IMR-90 (cell line): ENCODE measurements around the gene UGT1A3. TPM values are rescaled to one million over a fixed set of nuclear protein-coding genes. Genes with fewer than 3 reads are reported as not detected.
"Not testable (repeated sequence)": the region's sequence is repeated elsewhere in the genome, so short reads cannot be mapped to it uniquely, and the experiment has no call there.

Experiments used
- ATAC-seq: fragments of 200-7000 bp; cut with Tn5 transposase; 2 replicates; pipeline ENCODE4 v1.9.1; 2020; ENCODE audit warnings: low read depth, mild to moderate bottlenecking, moderate library complexity
- BruUV-seq: library from RNA; stranded (reverse); fragments of 400-500 nt; replicated peaks from 2 replicates; lab custom pipeline; 2021; lab: Mats Ljungman, UMichigan
- CTCF ChIA-PET: fragments of 300-600 bp; formaldehyde crosslinking; extraction: SDS; loops from one replicate; lab custom pipeline; 2021; ENCODE audit warnings: antibody characterized with exemption; lab: Yijun Ruan, JAX
- POLR2A ChIA-PET: fragments of 300-600 bp; sonication (Branson Sonifier 250); formaldehyde crosslinking; loops from one replicate; lab custom pipeline; 2022; ENCODE audit warnings: antibody characterized with exemption; ENCODE audit not compliant: unreplicated experiment; lab: Charles Lee
- DNase-seq: peaks from one replicate; pipeline ENCODE4 v3.0.0; 2013
- H2AFZ ChIP-seq: replicated peaks from 2 replicates; pipeline ENCODE3; 2013; ENCODE audit warnings: low read length, mild to moderate bottlenecking; ENCODE audit not compliant: poor library complexity
- H2AK5ac ChIP-seq: 2 replicates; pipeline ENCODE4 v1.6.1; 2013; ENCODE audit warnings: low read depth, low read length, inconsistent platforms
- H2AK9ac ChIP-seq: replicated peaks from 2 replicates; pipeline ENCODE3; 2013; ENCODE audit warnings: mild to moderate bottlenecking, low read depth, low read length, moderate library complexity; ENCODE audit not compliant: poor library complexity
- H2BK120ac ChIP-seq: 2 replicates; pipeline ENCODE4 v1.6.1; 2013; ENCODE audit warnings: low read depth, low read length, inconsistent platforms
- H2BK15ac ChIP-seq: 3 replicates; pipeline ENCODE4 v1.6.1; 2013; ENCODE audit warnings: low read depth, low read length, inconsistent platforms
- H2BK20ac ChIP-seq: 2 replicates; pipeline ENCODE4 v1.6.1; 2013; ENCODE audit warnings: low read depth, mild to moderate bottlenecking, inconsistent platforms, low read length, moderate library complexity
- H2BK5ac ChIP-seq: 2 replicates; pipeline ENCODE4 v1.6.1; 2013; ENCODE audit warnings: mild to moderate bottlenecking, low read depth, low read length, inconsistent platforms; ENCODE audit not compliant: poor library complexity, severe bottlenecking
- H3K14ac ChIP-seq: replicated peaks from 2 replicates; pipeline ENCODE4 v1.6.1; 2013; ENCODE audit warnings: low read depth, low read length, inconsistent platforms
- H3K18ac ChIP-seq: 2 replicates; pipeline ENCODE4 v1.6.1; 2013; ENCODE audit warnings: low read depth, low read length, control low read depth
- H3K23ac ChIP-seq: 2 replicates; pipeline ENCODE4 v1.6.1; 2013; ENCODE audit warnings: low read depth, low read length, inconsistent platforms
- H3K27ac ChIP-seq: 2 replicates; pipeline ENCODE4 v1.5.1; 2013; ENCODE audit warnings: mild to moderate bottlenecking, control low read depth, low read length; ENCODE audit not compliant: insufficient read depth
- H3K27me3 ChIP-seq: 2 replicates; pipeline ENCODE4 v1.6.1; 2013; ENCODE audit warnings: low read length; ENCODE audit not compliant: control insufficient read depth, insufficient read depth
- H3K36me3 ChIP-seq: 2 replicates; pipeline ENCODE4 v1.6.1; 2013; ENCODE audit warnings: low read length, mixed read lengths; ENCODE audit not compliant: control insufficient read depth, insufficient read depth
- H3K4ac ChIP-seq: 2 replicates; pipeline ENCODE4 v1.6.1; 2013; ENCODE audit warnings: low read depth, low read length, inconsistent platforms
- H3K4me1 ChIP-seq: 2 replicates; pipeline ENCODE4 v1.6.1; 2013; ENCODE audit warnings: low read length, mixed read lengths; ENCODE audit not compliant: control insufficient read depth, insufficient read depth
- H3K4me2 ChIP-seq: 2 replicates; pipeline ENCODE4 v1.6.1; 2013; ENCODE audit warnings: low read depth, mild to moderate bottlenecking, control low read depth, low read length, moderate library complexity
- H3K4me3 ChIP-seq: 2 replicates; pipeline ENCODE4 v1.5.1; 2013; ENCODE audit warnings: low read depth, mild to moderate bottlenecking, control low read depth, low read length, moderate library complexity; ENCODE audit not compliant: insufficient read depth
- H3K56ac ChIP-seq: 2 replicates; pipeline ENCODE4 v1.6.1; 2013; ENCODE audit warnings: low read length, inconsistent platforms; ENCODE audit not compliant: insufficient read depth; ENCODE audit errors: extremely low read depth
- H3K79me1 ChIP-seq, 2 experiments: 2 replicates each; pipeline ENCODE4 v1.6.1; 2013; ENCODE audit warnings: low read length in 2 of 2, inconsistent platforms in 1 of 2, low read depth in 1 of 2
- H3K9ac ChIP-seq: 2 replicates; pipeline ENCODE4 v1.6.1; 2013; ENCODE audit warnings: low read depth, low read length, control low read depth
- H3K9me1 ChIP-seq: 2 replicates; pipeline ENCODE4 v1.6.1; 2013; ENCODE audit warnings: low read length, inconsistent platforms; ENCODE audit not compliant: insufficient read depth
- H3K9me3 ChIP-seq: 2 replicates; pipeline ENCODE4 v1.6.1; 2013; ENCODE audit warnings: low read length; ENCODE audit not compliant: control insufficient read depth, insufficient read depth
- H4K20me1 ChIP-seq: 2 replicates; pipeline ENCODE4 v1.6.1; 2013; ENCODE audit warnings: low read length, inconsistent platforms; ENCODE audit not compliant: insufficient read depth
- H4K5ac ChIP-seq: 2 replicates; pipeline ENCODE4 v1.6.1; 2013; ENCODE audit warnings: mild to moderate bottlenecking, low read depth, low read length, control low read depth
- H4K8ac ChIP-seq, 2 experiments: 2 replicates each; pipeline ENCODE4 v1.6.1; 2013; ENCODE audit warnings: low read depth in 2 of 2, low read length in 2 of 2, control low read depth in 1 of 2, inconsistent platforms in 1 of 2
- H4K91ac ChIP-seq: 2 replicates; pipeline ENCODE4 v1.6.1; 2013; ENCODE audit warnings: low read depth, low read length, inconsistent platforms; ENCODE audit not compliant: insufficient read depth
- WGBS, 2 experiments: methylation state at CpG; one replicate each; pipeline versions ENCODE4 v1.1.5 to v1.1.7; 2013; ENCODE audit warnings: missing lambda C conversion rate in 2 of 2; ENCODE audit not compliant: insufficient read length in 1 of 2; ENCODE audit errors: extremely low coverage in 2 of 2; 5-methylcytosine and 5-hydroxymethylcytosine counted together
- dilution Hi-C: fragments of 300-500 bp; cut with HindIII; formaldehyde crosslinking; loops from one replicate; pipeline ENCODE4 v1.14.3; 2018; ENCODE audit warnings: low sequenced_read_pairs; ENCODE audit not compliant: unreplicated experiment
- in situ Hi-C: fragments of 300-500 bp; cut with MboI; formaldehyde crosslinking; loops from 3 replicates; pipeline ENCODE4 v1.14.3; 2019; ENCODE audit warnings: low sequenced_read_pairs, inconsistent platforms, mixed read lengths
- intact Hi-C: fragments of 100-400 bp; cut with micrococcal nuclease; formaldehyde crosslinking; loops from 2 replicates; pipeline ENCODE4 v1.10.0; 2022
- polyA plus RNA-seq, 3 experiments: library from polyadenylated mRNA; depleted of rRNA; stranded (reverse); fragments of >200 nt; gene quantifications; 2 replicates each; pipeline ENCODE4 v1.2.3, GENCODE V29; 2012; ENCODE audit warnings: low replicate concordance in 1 of 3
- total RNA-seq: library from RNA; depleted of rRNA; stranded (reverse); fragments of >200 nt; gene quantifications from 2 replicates; pipeline ENCODE4 v1.2.3, GENCODE V29; 2012

The UGT1A3 gene
- total and polyA plus RNA-seq, 2 of the 4 experiments (the other 2 are of a cell fraction) = not detected

GRCh38 chr2:233736868-233737653 is 8.2 kb downstream of the UGT1A3 start:
- H4K20me1 ChIP-seq, POLR2A ChIA-PET, H3K4me3 ChIP-seq, H4K91ac ChIP-seq, CTCF ChIA-PET, H3K27ac ChIP-seq, H3K4me1 ChIP-seq, H3K56ac ChIP-seq, H4K8ac ChIP-seq, H3K9me1 ChIP-seq, H3K9me3 ChIP-seq, intact Hi-C loops, H2BK120ac ChIP-seq, H3K4ac ChIP-seq, H3K9ac ChIP-seq, H2BK5ac ChIP-seq, H2BK20ac ChIP-seq, H3K18ac ChIP-seq, H2BK15ac ChIP-seq, H3K23ac ChIP-seq, H2AK9ac ChIP-seq, H3K36me3 ChIP-seq, dilution Hi-C loops, H3K14ac ChIP-seq, H2AFZ ChIP-seq, H3K79me1 ChIP-seq, H4K5ac ChIP-seq, DNase-seq, H3K27me3 ChIP-seq, ATAC-seq, in situ Hi-C loops, H3K4me2 ChIP-seq, H2AK5ac ChIP-seq, BruUV-seq: not testable (repeated sequence)
- 67% methylated on average over 1 of the region's 14 CpGs; no CpG with 5 or more reads in 1 of the 2 experiments for WGBS, 2 experiments
